OCI-LY7 (cell line): ENCODE measurements around the gene SNX19. TPM values are rescaled to one million over a fixed set of nuclear protein-coding genes. Genes with fewer than 3 reads are reported as not detected.

Experiments
- BruUV-seq: library from RNA; stranded (reverse); fragments of 400-500 nt; replicated peaks from 2 replicates; lab custom pipeline; 2021; lab: Mats Ljungman, UMichigan
- CTCF ChIA-PET: fragments of 300-600 bp; sonication (Branson Sonifier 250); formaldehyde crosslinking; loops from one replicate; lab custom pipeline; 2022; ENCODE audit warnings: antibody characterized with exemption; ENCODE audit not compliant: unreplicated experiment; lab: Charles Lee
- POLR2A ChIA-PET: fragments of 300-600 bp; sonication (Branson Sonifier 250); formaldehyde crosslinking; loops from one replicate; lab custom pipeline; 2022; ENCODE audit warnings: antibody characterized with exemption; lab: Charles Lee
- DNase-seq: peaks from one replicate; pipeline ENCODE4 v3.0.0-alpha.2; 2015; ENCODE audit warnings: low spot score
- H2AFZ ChIP-seq: fragments of 200-600 bp; sonication (generic), shearing (Covaris generic); 2 replicates; pipeline ENCODE4 v1.6.1; 2014; ENCODE audit warnings: mild to moderate bottlenecking, antibody characterized with exemption, low read length, moderate library complexity
- H3K27ac ChIP-seq: fragments of 200-600 bp; sonication (generic); 2 replicates; pipeline ENCODE4 v1.5.1; 2014; ENCODE audit warnings: mixed run types, low read depth, mild to moderate bottlenecking, moderate library complexity, low read length, inconsistent platforms; ENCODE audit not compliant: poor library complexity, severe bottlenecking
- H3K36me3 ChIP-seq: fragments of 200-600 bp; sonication (generic); 2 replicates; pipeline ENCODE4 v1.6.1; 2014; ENCODE audit warnings: mild to moderate bottlenecking, antibody characterized with exemption, low read length, moderate library complexity, mixed read lengths; ENCODE audit not compliant: insufficient read depth
- H3K4me1 ChIP-seq: fragments of 200-600 bp; sonication (generic); 2 replicates; pipeline ENCODE4 v1.5.1; 2014; ENCODE audit warnings: mild to moderate bottlenecking, low read length; ENCODE audit not compliant: insufficient read depth, poor library complexity, severe bottlenecking
- H3K4me2 ChIP-seq: fragments of 200-600 bp; sonication (generic); 2 replicates; pipeline ENCODE4 v1.6.1; 2014; ENCODE audit warnings: mild to moderate bottlenecking, low read length
- H3K4me3 ChIP-seq: fragments of 200-600 bp; sonication (generic); 2 replicates; pipeline ENCODE4 v1.5.1; 2014; ENCODE audit warnings: mild to moderate bottlenecking, low read depth, low read length; ENCODE audit not compliant: poor library complexity, severe bottlenecking
- H3K79me2 ChIP-seq: fragments of 200-600 bp; sonication (generic); 2 replicates; pipeline ENCODE4 v1.6.1; 2016; ENCODE audit warnings: low read depth, mild to moderate bottlenecking, low read length, moderate library complexity, mixed read lengths; ENCODE audit not compliant: insufficient read depth
- H3K9me2 ChIP-seq: fragments of 200-600 bp; sonication (generic); 2 replicates; pipeline ENCODE4 v1.6.1; 2016; ENCODE audit warnings: mild to moderate bottlenecking, low read length, mixed read lengths; ENCODE audit not compliant: insufficient read depth
- H3K9me3 ChIP-seq: fragments of 200-600 bp; sonication (generic); 2 replicates; pipeline ENCODE4 v1.6.1; 2014; ENCODE audit warnings: mild to moderate bottlenecking, mixed run types, low read length, mixed read lengths
- H4K20me1 ChIP-seq: fragments of 200-600 bp; sonication (generic); 2 replicates; pipeline ENCODE4 v1.6.1; 2014; ENCODE audit warnings: mild to moderate bottlenecking, antibody characterized with exemption, low read length, moderate library complexity, mixed read lengths; ENCODE audit not compliant: insufficient read depth
- EZH2phosphoT487 ChIP-seq: fragments of 200-600 bp; sonication (generic); IDR thresholded peaks from 2 replicates; pipeline ENCODE4 v1.6.1; 2018; ENCODE audit warnings: low read depth, borderline replicate concordance, mild to moderate bottlenecking, mixed run types, antibody characterized with exemption, low read length, moderate library complexity, mixed read lengths
- intact Hi-C: fragments of 100-400 bp; cut with micrococcal nuclease; formaldehyde crosslinking; loops from one replicate; pipeline ENCODE4 v1.10.0; 2022; ENCODE audit not compliant: unreplicated experiment
- total RNA-seq, 2 experiments: library from RNA; depleted of rRNA in 1 of 2; stranded (reverse); fragments of >200 nt in 1 of 2; shearing (Covaris generic) in 1 of 2; gene quantifications; 2 replicates each; pipeline ENCODE4 v1.2.3, GENCODE V29; 2014 to 2022
- TF ChIP-seq, protein P1 (sequence below): fragments of 200-600 bp; sonication (generic); conservative IDR thresholded peaks from 2 replicates; pipeline ENCODE4 v1.5.1; 2014; ENCODE audit warnings: mild to moderate bottlenecking, antibody characterized with exemption, low read length, moderate library complexity, mixed read lengths

SNX19 gene
- total RNA-seq, 2 experiments from 2014 or later, result 35.0 to 35.8 TPM

DNA sequence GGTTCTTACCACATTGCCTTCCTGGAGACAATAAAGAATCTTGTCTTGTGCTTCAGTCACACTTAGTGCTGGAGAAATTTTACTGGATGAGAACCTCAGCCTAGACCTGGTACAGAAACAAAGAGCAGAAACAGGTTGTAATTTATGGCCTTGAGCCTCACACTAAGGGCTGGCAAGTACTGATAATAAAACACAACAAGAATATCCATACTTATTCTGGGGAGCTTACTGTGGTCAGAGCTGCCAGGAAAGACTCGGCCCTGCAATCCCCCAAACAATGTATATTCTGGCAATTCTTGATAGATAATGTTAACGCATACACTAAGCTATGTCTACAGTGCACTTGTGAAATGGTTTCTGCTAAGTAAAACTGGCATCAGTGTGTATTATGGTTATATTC is 9.7 kb downstream of the SNX19 start:
- Histone ChIP-seq H3K4me1 (no peaks in the 10 kb centered on the region), H3K4me2 (no peak overlapping the region), H3K9me3 (no peaks in the 10 kb centered on the region), H4K20me1 (no peaks in the 10 kb centered on the region), H3K9me2 (no peaks in the 10 kb centered on the region), H3K79me2 (no peaks in the 10 kb centered on the region), H2AFZ (no peak overlapping the region), H3K36me3 (peaks cover 75% of the 10 kb centered on the region), H3K4me3 (no peak overlapping the region), H3K27ac (no peak overlapping the region)
- intact Hi-C loops, result no loop called here
- DNase-seq, result no peak
- POLR2A ChIA-PET, result interaction anchor here (0.6 to 1.7 kb wide), 3 partner anchors 8 to 473 kb away, joined by 3 to 4 read pairs (median 4); no protein-coding TSS in a partner anchor
- BruUV-seq, result no TSS peak
- CTCF ChIA-PET, result no interaction called here
- TF ChIP-seq, protein P1, sequence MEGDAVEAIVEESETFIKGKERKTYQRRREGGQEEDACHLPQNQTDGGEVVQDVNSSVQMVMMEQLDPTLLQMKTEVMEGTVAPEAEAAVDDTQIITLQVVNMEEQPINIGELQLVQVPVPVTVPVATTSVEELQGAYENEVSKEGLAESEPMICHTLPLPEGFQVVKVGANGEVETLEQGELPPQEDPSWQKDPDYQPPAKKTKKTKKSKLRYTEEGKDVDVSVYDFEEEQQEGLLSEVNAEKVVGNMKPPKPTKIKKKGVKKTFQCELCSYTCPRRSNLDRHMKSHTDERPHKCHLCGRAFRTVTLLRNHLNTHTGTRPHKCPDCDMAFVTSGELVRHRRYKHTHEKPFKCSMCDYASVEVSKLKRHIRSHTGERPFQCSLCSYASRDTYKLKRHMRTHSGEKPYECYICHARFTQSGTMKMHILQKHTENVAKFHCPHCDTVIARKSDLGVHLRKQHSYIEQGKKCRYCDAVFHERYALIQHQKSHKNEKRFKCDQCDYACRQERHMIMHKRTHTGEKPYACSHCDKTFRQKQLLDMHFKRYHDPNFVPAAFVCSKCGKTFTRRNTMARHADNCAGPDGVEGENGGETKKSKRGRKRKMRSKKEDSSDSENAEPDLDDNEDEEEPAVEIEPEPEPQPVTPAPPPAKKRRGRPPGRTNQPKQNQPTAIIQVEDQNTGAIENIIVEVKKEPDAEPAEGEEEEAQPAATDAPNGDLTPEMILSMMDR, result no peak
- TF ChIP-seq EZH2phosphoT487, result no peak

DNA sequence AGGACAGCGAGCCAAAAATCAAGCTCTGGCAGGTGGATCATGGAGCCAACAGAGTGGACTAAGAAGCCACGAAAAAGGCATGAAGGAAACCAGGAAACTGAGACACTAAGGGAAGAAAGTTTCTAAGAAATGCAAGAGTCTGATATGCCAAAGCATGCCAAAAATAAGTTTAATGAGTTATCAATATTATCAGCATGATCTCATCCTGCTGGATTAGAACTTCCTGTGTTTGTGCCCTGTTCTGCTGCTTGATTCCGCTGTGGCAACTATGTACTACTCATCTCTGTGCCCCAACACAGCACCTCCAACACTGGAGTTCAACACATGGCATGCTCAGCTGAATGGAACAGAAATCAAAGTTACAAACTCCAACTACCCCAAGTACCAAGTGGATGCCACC is 10.8 kb downstream of the SNX19 start:
- intact Hi-C loops, result no loop called here
- Histone ChIP-seq H3K27ac (no peak overlapping the region), H3K4me2 (no peak overlapping the region), H3K9me2 (no peaks in the 10 kb centered on the region), H3K4me1 (no peaks in the 10 kb centered on the region), H3K9me3 (no peaks in the 10 kb centered on the region), H3K4me3 (no peak overlapping the region), H3K79me2 (no peaks in the 10 kb centered on the region), H2AFZ (no peak overlapping the region), H3K36me3 (peaks cover 80% of the 10 kb centered on the region), H4K20me1 (no peaks in the 10 kb centered on the region)
- ChIA-PET POLR2A (interaction anchor here (1.7 kb wide), 1 partner anchor 9 kb away, joined by 4 read pairs; no protein-coding TSS in a partner anchor), CTCF (no interaction called here)
- no TSS peak for BruUV-seq
- TF ChIP-seq, protein P1, result no peak
- no peak for DNase-seq

DNA sequence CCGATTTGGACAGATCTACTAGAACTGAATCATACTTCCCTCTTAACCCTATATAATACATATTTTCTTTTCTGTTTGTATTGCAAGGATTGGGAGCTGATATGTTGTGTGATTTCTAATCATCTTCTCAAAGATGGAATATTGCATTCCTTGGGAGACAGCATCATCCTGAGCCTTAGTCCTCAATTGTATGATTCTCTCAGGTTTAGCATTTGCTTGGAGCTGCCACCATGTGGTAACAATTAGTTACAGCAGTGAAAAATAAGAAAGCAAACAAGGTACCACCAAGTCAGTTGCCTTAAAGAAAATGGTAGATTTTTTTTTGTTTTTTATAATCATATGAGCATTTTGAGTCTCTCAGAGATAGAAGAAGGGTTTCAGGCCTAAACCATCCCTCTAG is 11.9 kb downstream of the SNX19 start:
- H2AFZ ChIP-seq, result no peak overlapping the region
- peaks cover 85% of the 10 kb centered on the region for H3K36me3 ChIP-seq
- no peaks in the 10 kb centered on the region for H4K20me1 ChIP-seq
- no peaks in the 10 kb centered on the region for H3K9me2 ChIP-seq
- intact Hi-C loops, result no loop called here
- no peak for TF ChIP-seq EZH2phosphoT487
- TF ChIP-seq, protein P1, result peak; percentile 70
- no peak for DNase-seq
- H3K4me1 ChIP-seq, result no peaks in the 10 kb centered on the region
- no TSS peak for BruUV-seq
- no peak overlapping the region for H3K4me2 ChIP-seq
- ChIA-PET CTCF (no interaction called here), POLR2A (interaction anchor here (0.7 kb wide), 1 partner anchor 11 kb away, joined by 3 read pairs; no protein-coding TSS in a partner anchor)
- no peak overlapping the region for H3K4me3 ChIP-seq
- no peaks in the 10 kb centered on the region for H3K79me2 ChIP-seq
- H3K27ac ChIP-seq, result no peak overlapping the region
- H3K9me3 ChIP-seq, result no peaks in the 10 kb centered on the region
